K562 (cell line): ENCODE results near the gene SPATA2L. TPM values are rescaled to one million over a fixed set of nuclear protein-coding genes. Genes with fewer than 3 reads are reported as not detected.
A peak's percentile ranks its signal among the peaks of the same experiment; 100 is the strongest.

Experiments
- BRCA1 ChIP-seq, 2 experiments: fragments of 450-650 bp in 1 of 2; sonication (generic) in 1 of 2; formaldehyde crosslinking in 1 of 2; IDR thresholded peaks; 2 replicates each; pipeline versions ENCODE4 v1.5.0 to v1.6.1; 2017 to 2020; ENCODE audit warnings: mild to moderate bottlenecking in 1 of 2, missing genetic modification reagents in 1 of 2
- GTF2E2 ChIP-seq: fragments of 200-800 bp; sonication (Bioruptor generic); IDR thresholded peaks from 2 replicates; pipeline ENCODE4 v1.6.1; 2016; ENCODE audit warnings: missing genetic modification characterization, missing compliant biosample characterization
- HNRNPL ChIP-seq: fragments of 200-400 bp; formaldehyde crosslinking; IDR thresholded peaks from 2 replicates; pipeline ENCODE4 v1.6.1; 2017; ENCODE audit warnings: low read depth, mild to moderate bottlenecking, low read length
- ILK ChIP-seq: fragments of 450-650 bp; IDR thresholded peaks from 2 replicates; pipeline ENCODE4 v1.6.1; 2016; ENCODE audit warnings: missing genetic modification characterization, low read depth, mild to moderate bottlenecking, missing compliant biosample characterization, moderate library complexity, borderline replicate concordance
- MYBL2 ChIP-seq, 2 experiments: fragments of 450-650 bp in 1 of 2; sonication (generic) in 1 of 2; formaldehyde crosslinking in 1 of 2; IDR thresholded peaks; 2 replicates each; pipeline versions ENCODE4 v1.6.1 to v1.8.1; 2017 to 2022; ENCODE audit warnings: borderline replicate concordance in 1 of 2, inconsistent platforms in 1 of 2, low read depth in 1 of 2, mild to moderate bottlenecking in 1 of 2, missing genetic modification reagents in 1 of 2, moderate library complexity in 1 of 2
- POLR2G ChIP-seq: fragments of 200-400 bp; formaldehyde crosslinking; IDR thresholded peaks from 2 replicates; pipeline ENCODE4 v1.6.1; 2017; ENCODE audit warnings: low read depth, mild to moderate bottlenecking, antibody characterized with exemption, low read length, moderate library complexity
- TCFL5 ChIP-seq: fragments of 250-450 bp; sonication (Bioruptor Pico); conservative IDR thresholded peaks from 2 replicates; pipeline ENCODE4 v1.6.1; 2021; ENCODE audit warnings: mild to moderate bottlenecking, moderate library complexity, matching md5 sums
- THAP7 ChIP-seq: fragments of 250-450 bp; sonication (Bioruptor Pico); IDR thresholded peaks from 2 replicates; pipeline ENCODE4 v1.5.0; 2021
- TSHZ1 ChIP-seq: fragments of 250-450 bp; sonication (Bioruptor Pico); IDR thresholded peaks from 2 replicates; pipeline ENCODE4 v1.4.0; 2020; ENCODE audit warnings: mild to moderate bottlenecking, moderate library complexity
- XRCC5 ChIP-seq: fragments of 200-400 bp; formaldehyde crosslinking; IDR thresholded peaks from 2 replicates; pipeline ENCODE4 v1.6.1; 2017; ENCODE audit warnings: low read depth, mild to moderate bottlenecking, low read length
- ZFP36 ChIP-seq: fragments of 150-350 bp; IDR thresholded peaks from 2 replicates; pipeline ENCODE4 v1.6.1; 2018; ENCODE audit warnings: low read length, low read depth; ENCODE audit not compliant: partially characterized antibody
- ZNF518B ChIP-seq: fragments of 250-450 bp; sonication (Bioruptor Pico); IDR thresholded peaks from 2 replicates; pipeline ENCODE4 v1.5.0; 2021; ENCODE audit warnings: mild to moderate bottlenecking, moderate library complexity
- ZNF584 ChIP-seq: fragments of 200-800 bp; sonication (Bioruptor generic); IDR thresholded peaks from 2 replicates; pipeline ENCODE4 v1.6.1; 2016; ENCODE audit warnings: low read depth, mild to moderate bottlenecking, missing genetic modification characterization, missing compliant biosample characterization
- ZNF699 ChIP-seq: fragments of 250-450 bp; sonication (Bioruptor Pico); IDR thresholded peaks from 2 replicates; pipeline ENCODE4 v1.8.0; 2021; ENCODE audit warnings: mild to moderate bottlenecking, moderate library complexity; ENCODE audit not compliant: insufficient replicate concordance
- polyA plus RNA-seq, 8 experiments: library from polyadenylated mRNA; depleted of rRNA in 4 of 8; stranded (reverse) in 5 of 8; unstranded in 3 of 8; fragments of >200 nt; fragmentation: Nextera tagmentation in 2 of 8; fragmentation: Illumina TruSeq in 1 of 8; extraction: Ambion mirVana in 2 of 8; extraction: Trizol in 1 of 8; gene quantifications; 2 replicates each; pipeline versions ENCODE4 v1.2.1 to v1.2.3, GENCODE V29; 2011 to 2014; ENCODE audit warnings: inconsistent platforms in 1 of 8, missing spikeins in 1 of 8
- total RNA-seq, 7 experiments: library from RNA; depleted of rRNA in 6 of 7; stranded (reverse); fragments of >200 nt in 6 of 7; fragmentation: Illumina TruSeq in 2 of 7; extraction: Trizol in 2 of 7; gene quantifications; 2 replicates each; pipeline versions ENCODE4 v1.2.1 to v1.2.3, GENCODE V29; 2011 to 2021; ENCODE audit warnings: low replicate concordance in 1 of 7

The SPATA2L gene
- total and polyA plus RNA-seq, 9 of the 15 experiments (the other 6 are each of a cell fraction or from before 2014, with no cell fraction given), result 0.13 to 19.2 (median 4.8) TPM; not detected in 1

GRCh38 chr16:89721546-89722391, 20.3 kb upstream of the SPATA2L start (continued):
- no peak for TF ChIP-seq ZFP36
- no peak for TF ChIP-seq BRCA1 (IDR thresholded peaks at IDR 0.05)
- 0 out of 2 replicates have a peak, but pooled peaks have one; percentile 11 for TF ChIP-seq BRCA1 (CRISPR knock-in tag; IDR thresholded peaks at IDR 0.05)
- no peak for TF ChIP-seq TCFL5 (CRISPR knock-in tag)
- TF ChIP-seq ZNF584 (CRISPR knock-in tag), result no peak
- no peak for TF ChIP-seq ZNF518B (CRISPR knock-in tag)
- 0 out of 2 replicates have a peak, but pooled peaks have one; percentile 51 for TF ChIP-seq HNRNPL
- TF ChIP-seq ZNF699 (CRISPR knock-in tag), result no peak
- TF ChIP-seq XRCC5, result 0 out of 2 replicates have a peak, but pooled peaks have one; percentile 42
- TF ChIP-seq TSHZ1 (CRISPR knock-in tag), result no peak
- no peak for TF ChIP-seq MYBL2 (IDR thresholded peaks at IDR 0.05; ENCODE audit: low read depth)
- TF ChIP-seq MYBL2 (CRISPR knock-in tag; IDR thresholded peaks at IDR 0.05; ENCODE audit: borderline replicate concordance), result no peak
- no peak for TF ChIP-seq ILK (tag)
- peak; percentile 80 for TF ChIP-seq POLR2G
- 0 out of 2 replicates have a peak, but pooled peaks have one; percentile 53 for TF ChIP-seq THAP7 (CRISPR knock-in tag)
- TF ChIP-seq GTF2E2 (tag), result peak; percentile 33; the same call in 1 of the 2 replicates
